ENCODE measurements around the gene PROCA1. TPM values are rescaled to one million over a fixed set of nuclear protein-coding genes. Genes with fewer than 3 reads are reported as not detected.

The PROCA1 gene
- total RNA-seq, 2 experiments from 2014 or later: 4.5 to 4.6 TPM

- H3K79me2 ChIP-seq (ENCODE audit: insufficient read depth, low read depth, low read length): no peaks in the 10 kb centered on the region
- H3K27ac ChIP-seq (ENCODE audit: low read depth, low read length, poor library complexity, severe bottlenecking): no peak overlapping the region
- no peak overlapping the region for H2AFZ ChIP-seq (ENCODE audit: low read length)
- intact Hi-C loops (cut with micrococcal nuclease; ENCODE audit: unreplicated experiment): loop anchor here (10.0 kb wide), 1 partner anchor 60 kb away; no protein-coding TSS in a partner anchor
- no peak for TF ChIP-seq EZH2phosphoT487 (IDR thresholded peaks at IDR 0.05; ENCODE audit: borderline replicate concordance, low read depth, low read length)
- no peak for TF ChIP-seq CTCF (conservative IDR thresholded peaks at IDR 0.05; ENCODE audit: low read length)
- H4K20me1 ChIP-seq (ENCODE audit: insufficient read depth, low read length): no peaks in the 10 kb centered on the region
- DNase-seq (ENCODE audit: low spot score): no peak
- BruUV-seq (replicated peaks): no TSS peak
- H3K36me3 ChIP-seq (ENCODE audit: insufficient read depth, low read length): peaks cover 96% of the 10 kb centered on the region
- ChIA-PET POLR2A (no interaction called here), CTCF (ENCODE audit: unreplicated experiment) (no interaction called here)
- no peaks in the 10 kb centered on the region for H3K4me1 ChIP-seq (ENCODE audit: insufficient read depth, low read length, poor library complexity, severe bottlenecking)
- no peaks in the 10 kb centered on the region for H3K9me3 ChIP-seq (ENCODE audit: low read length)
- H3K4me3 ChIP-seq (ENCODE audit: low read depth, low read length, poor library complexity, severe bottlenecking): no peak overlapping the region
- no peaks in the 10 kb centered on the region for H3K9me2 ChIP-seq (ENCODE audit: insufficient read depth, low read length)
- H3K4me2 ChIP-seq (ENCODE audit: low read length): no peak overlapping the region
These were observed 26.7 kb downstream of the PROCA1 start for GRCh38 chr17:28684963-28685362.

GRCh38 chr17:28682655-28683054 is 29.0 kb downstream of the PROCA1 start:
- no TSS peak for BruUV-seq (replicated peaks)

More at GRCh38 chr17:28682655-28683054, 29.0 kb downstream of the PROCA1 start:
- intact Hi-C loops (cut with micrococcal nuclease; ENCODE audit: unreplicated experiment): loop anchor here (10.0 kb wide), 1 partner anchor 58 kb away; no protein-coding TSS in a partner anchor
- Histone ChIP-seq H2AFZ (ENCODE audit: low read length) (no peak overlapping the region), H3K4me1 (ENCODE audit: insufficient read depth, low read length, poor library complexity, severe bottlenecking) (no peaks in the 10 kb centered on the region), H3K4me3 (ENCODE audit: low read depth, low read length, poor library complexity, severe bottlenecking) (no peak overlapping the region), H3K9me3 (ENCODE audit: low read length) (no peaks in the 10 kb centered on the region), H3K27ac (ENCODE audit: low read depth, low read length, poor library complexity, severe bottlenecking) (no peak overlapping the region), H3K4me2 (ENCODE audit: low read length) (no peak overlapping the region), H4K20me1 (ENCODE audit: insufficient read depth, low read length) (no peaks in the 10 kb centered on the region), H3K9me2 (ENCODE audit: insufficient read depth, low read length) (no peaks in the 10 kb centered on the region), H3K79me2 (ENCODE audit: insufficient read depth, low read depth, low read length) (no peaks in the 10 kb centered on the region), H3K36me3 (ENCODE audit: insufficient read depth, low read length) (peaks cover 91% of the 10 kb centered on the region)
- ChIA-PET CTCF (ENCODE audit: unreplicated experiment) (no interaction called here), POLR2A (no interaction called here)
- TF ChIP-seq EZH2phosphoT487 (IDR thresholded peaks at IDR 0.05; ENCODE audit: borderline replicate concordance, low read depth, low read length) (no peak), CTCF (conservative IDR thresholded peaks at IDR 0.05; ENCODE audit: low read length) (no peak)
- DNase-seq (ENCODE audit: low spot score): no peak

Measured in OCI-LY7 (cell line).